ENCODE results near the gene FBXL16.

Gene FBXL16

GRCh38 chr16:689175-689897, 16.3 kb downstream of the FBXL16 start:
- DNase-seq, result no peak

GRCh38 chr16:687499-687898, 18.1 kb downstream of the FBXL16 start:
- no peak for DNase-seq

GRCh38 chr16:686459-687260, 18.9 kb downstream of the FBXL16 start:
- DNase-seq, result no peak

GRCh38 chr16:685967-686366, 19.6 kb downstream of the FBXL16 start:
- no peak for DNase-seq

- DNase-seq, result peak; percentile 64
Observed at GRCh38 chr16:684961-685696, 20.5 kb downstream of the FBXL16 start.

- peak; percentile 78 for DNase-seq
Observed at GRCh38 chr16:684071-684794, 21.4 kb downstream of the FBXL16 start, which contains the start of gene JMJD8. JMJD8 (minus strand) TSS chr16:684334; CDS start chr16:684319, 15 bp downstream.

GRCh38 chr16:683396-684070, 22.1 kb downstream of the FBXL16 start:
- no peak for DNase-seq

GRCh38 chr16:682493-683395, 22.9 kb downstream of the FBXL16 start:
- no peak for DNase-seq

- DNase-seq, result no peak
Observed at GRCh38 chr16:681746-682427, 23.7 kb downstream of the FBXL16 start.

- no peak for DNase-seq
Observed at GRCh38 chr16:680967-681745, 24.4 kb downstream of the FBXL16 start.

GRCh38 chr16:680625-680945, 25.0 kb downstream of the FBXL16 start:
- no peak for DNase-seq

- DNase-seq, result no peak
Observed at GRCh38 chr16:679814-680624, 25.6 kb downstream of the FBXL16 start, which contains the start of gene STUB1. STUB1 (plus strand) TSS chr16:680410; CDS start chr16:680526, 116 bp downstream.

GRCh38 chr16:678858-679813, 26.5 kb downstream of the FBXL16 start:
- no peak for DNase-seq

GRCh38 chr16:678209-678857, 27.3 kb downstream of the FBXL16 start:
- no peak for DNase-seq

GRCh38 chr16:677316-678190, 28.0 kb downstream of the FBXL16 start:
- peak; percentile 36 for DNase-seq

- peak; percentile 77 for DNase-seq
Observed at GRCh38 chr16:676913-677312, 28.7 kb downstream of the FBXL16 start.
